OCI-LY1 (cell line): ENCODE data around the gene RFX1.

ENCODE experiments used
- H2AFZ ChIP-seq: fragments of 200-600 bp; sonication (generic), shearing (Covaris generic); 2 replicates; pipeline ENCODE4 v1.6.0; 2014; ENCODE audit warnings: antibody characterized with exemption, mild to moderate bottlenecking, low read length
- H3F3A ChIP-seq: fragments of 200-600 bp; sonication (generic), shearing (Covaris generic); 2 replicates; pipeline ENCODE4 v1.6.0; 2014; ENCODE audit warnings: mild to moderate bottlenecking, antibody characterized with exemption, low read length, moderate library complexity; ENCODE audit not compliant: insufficient read depth
- H3K27ac ChIP-seq: fragments of 200-600 bp; sonication (generic); 2 replicates; pipeline ENCODE4 v1.5.1; 2014; ENCODE audit warnings: low read length, mixed run types, mild to moderate bottlenecking, low read depth; ENCODE audit not compliant: poor library complexity, severe bottlenecking
- H3K27me3 ChIP-seq: fragments of 200-600 bp; sonication (generic); 2 replicates; pipeline ENCODE4 v1.6.0; 2014; ENCODE audit warnings: antibody characterized with exemption, mild to moderate bottlenecking, low read length, moderate library complexity; ENCODE audit not compliant: insufficient read depth
- H3K36me3 ChIP-seq: fragments of 200-600 bp; sonication (generic); 2 replicates; pipeline ENCODE4 v1.6.1; 2014; ENCODE audit warnings: mild to moderate bottlenecking, antibody characterized with exemption, low read length, moderate library complexity, mixed read lengths; ENCODE audit not compliant: insufficient read depth
- H3K4me1 ChIP-seq: fragments of 200-600 bp; sonication (generic); 2 replicates; pipeline ENCODE4 v1.5.1; 2014; ENCODE audit warnings: mild to moderate bottlenecking, low read length, moderate library complexity; ENCODE audit not compliant: insufficient read depth, severe bottlenecking
- H3K4me2 ChIP-seq: fragments of 200-600 bp; sonication (generic), shearing (Covaris generic); 2 replicates; pipeline ENCODE4 v1.6.1; 2014; ENCODE audit warnings: low read length
- H3K4me3 ChIP-seq: fragments of 200-600 bp; sonication (generic); 2 replicates; pipeline ENCODE4 v1.5.1; 2014; ENCODE audit warnings: low read length, low read depth, mild to moderate bottlenecking, mixed read lengths; ENCODE audit not compliant: poor library complexity, severe bottlenecking
- H3K79me2 ChIP-seq: fragments of 200-600 bp; shearing (Covaris generic); 2 replicates; pipeline ENCODE4 v1.6.1; 2016; ENCODE audit warnings: mixed run types, low read length, mixed read lengths; ENCODE audit not compliant: insufficient read depth
- H3K9ac ChIP-seq: fragments of 200-600 bp; sonication (generic), shearing (Covaris generic); 2 replicates; pipeline ENCODE4 v1.6.1; 2014; ENCODE audit warnings: mild to moderate bottlenecking, low read length, mixed read lengths
- H3K9me2 ChIP-seq: fragments of 200-600 bp; sonication (generic), shearing (Covaris generic); 2 replicates; pipeline ENCODE4 v1.6.1; 2014; ENCODE audit warnings: low read depth, mild to moderate bottlenecking, low read length, mixed read lengths
- H3K9me3 ChIP-seq: fragments of 200-600 bp; shearing (Covaris generic); 2 replicates; pipeline ENCODE4 v1.6.1; 2014; ENCODE audit warnings: low read length, mixed read lengths
- H4K20me1 ChIP-seq: fragments of 200-600 bp; sonication (generic), shearing (Covaris generic); 2 replicates; pipeline ENCODE4 v1.6.0; 2016; ENCODE audit warnings: mild to moderate bottlenecking, low read length; ENCODE audit not compliant: insufficient read depth
- EZH2 ChIP-seq: fragments of 200-600 bp; sonication (generic), shearing (Covaris generic); IDR thresholded peaks from 2 replicates; pipeline ENCODE4 v1.8.0; 2017; ENCODE audit warnings: borderline replicate concordance, mixed run types, mild to moderate bottlenecking, antibody characterized with exemption, low read length, moderate library complexity, mixed read lengths
- TF ChIP-seq, protein P1 (sequence below): fragments of 200-600 bp; sonication (generic), shearing (Covaris generic); IDR thresholded peaks from 2 replicates; pipeline ENCODE4 v1.5.1; 2017; ENCODE audit warnings: mild to moderate bottlenecking, antibody characterized with exemption, low read length, moderate library complexity, mixed read lengths

RFX1 gene

DNA sequence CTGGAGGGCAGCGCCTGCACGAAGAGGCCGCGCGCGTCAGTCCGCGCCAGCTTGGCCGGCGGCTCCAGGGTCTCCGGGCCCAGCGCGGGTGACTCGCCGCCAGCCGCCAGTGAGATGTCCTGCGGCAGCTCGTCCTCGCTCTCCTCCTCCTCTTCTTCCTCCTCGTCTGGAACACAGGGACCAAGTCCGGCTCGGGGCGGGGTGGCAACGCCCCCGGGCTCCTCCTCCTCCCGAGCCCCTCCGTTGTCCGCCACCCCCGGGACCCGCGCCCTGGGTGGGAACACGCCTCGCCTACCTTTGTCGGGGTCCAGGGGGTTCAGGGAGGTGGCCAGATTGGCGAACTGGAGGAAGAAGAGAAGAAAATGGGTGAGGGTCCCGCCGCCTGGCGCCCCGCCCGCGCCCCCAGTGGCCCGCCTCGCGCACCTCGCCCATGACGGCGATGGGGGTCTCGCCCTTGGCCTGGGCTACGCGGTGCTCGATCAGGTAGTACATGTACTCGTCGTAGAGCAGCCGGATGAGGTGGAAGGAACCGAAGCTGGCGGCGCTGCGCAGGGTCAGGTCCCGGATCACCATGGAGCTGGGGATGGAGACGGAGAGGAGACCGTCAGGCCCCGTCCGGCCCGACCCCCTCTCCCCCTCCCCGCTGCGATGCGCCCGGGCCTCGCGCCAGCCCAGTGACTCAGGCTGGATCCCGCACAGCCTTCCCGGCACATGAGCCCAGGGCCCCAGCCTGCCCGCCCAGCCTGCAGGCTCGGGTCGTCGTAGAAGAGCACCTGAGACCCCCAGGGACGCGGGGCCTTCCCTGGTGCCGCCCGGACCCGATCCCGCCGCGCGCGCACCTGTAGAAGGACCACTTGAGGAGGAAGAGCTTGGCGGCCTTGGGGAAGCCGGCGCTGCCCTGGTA lies 43.2 kb downstream of the RFX1 start:
- no peak overlapping the region for H3K4me2 ChIP-seq
- no peak overlapping the region for H3K4me3 ChIP-seq
- TF ChIP-seq EZH2 = no peak
- TF ChIP-seq, protein P1, sequence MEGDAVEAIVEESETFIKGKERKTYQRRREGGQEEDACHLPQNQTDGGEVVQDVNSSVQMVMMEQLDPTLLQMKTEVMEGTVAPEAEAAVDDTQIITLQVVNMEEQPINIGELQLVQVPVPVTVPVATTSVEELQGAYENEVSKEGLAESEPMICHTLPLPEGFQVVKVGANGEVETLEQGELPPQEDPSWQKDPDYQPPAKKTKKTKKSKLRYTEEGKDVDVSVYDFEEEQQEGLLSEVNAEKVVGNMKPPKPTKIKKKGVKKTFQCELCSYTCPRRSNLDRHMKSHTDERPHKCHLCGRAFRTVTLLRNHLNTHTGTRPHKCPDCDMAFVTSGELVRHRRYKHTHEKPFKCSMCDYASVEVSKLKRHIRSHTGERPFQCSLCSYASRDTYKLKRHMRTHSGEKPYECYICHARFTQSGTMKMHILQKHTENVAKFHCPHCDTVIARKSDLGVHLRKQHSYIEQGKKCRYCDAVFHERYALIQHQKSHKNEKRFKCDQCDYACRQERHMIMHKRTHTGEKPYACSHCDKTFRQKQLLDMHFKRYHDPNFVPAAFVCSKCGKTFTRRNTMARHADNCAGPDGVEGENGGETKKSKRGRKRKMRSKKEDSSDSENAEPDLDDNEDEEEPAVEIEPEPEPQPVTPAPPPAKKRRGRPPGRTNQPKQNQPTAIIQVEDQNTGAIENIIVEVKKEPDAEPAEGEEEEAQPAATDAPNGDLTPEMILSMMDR = no peak
- no peak overlapping the region for H3K9ac ChIP-seq
- H3K27ac ChIP-seq = no peak overlapping the region
- H3K4me1 ChIP-seq = peaks cover 4% of the 10 kb centered on the region
- peaks cover 37% of the 10 kb centered on the region for H3K36me3 ChIP-seq
- no peaks in the 10 kb centered on the region for H3F3A ChIP-seq
- H3K9me2 ChIP-seq = no peaks in the 10 kb centered on the region
- no peaks in the 10 kb centered on the region for H3K27me3 ChIP-seq
- no peaks in the 10 kb centered on the region for H3K79me2 ChIP-seq
- no peaks in the 10 kb centered on the region for H3K9me3 ChIP-seq
- H2AFZ ChIP-seq = no peak overlapping the region
- no peaks in the 10 kb centered on the region for H4K20me1 ChIP-seq

DNA sequence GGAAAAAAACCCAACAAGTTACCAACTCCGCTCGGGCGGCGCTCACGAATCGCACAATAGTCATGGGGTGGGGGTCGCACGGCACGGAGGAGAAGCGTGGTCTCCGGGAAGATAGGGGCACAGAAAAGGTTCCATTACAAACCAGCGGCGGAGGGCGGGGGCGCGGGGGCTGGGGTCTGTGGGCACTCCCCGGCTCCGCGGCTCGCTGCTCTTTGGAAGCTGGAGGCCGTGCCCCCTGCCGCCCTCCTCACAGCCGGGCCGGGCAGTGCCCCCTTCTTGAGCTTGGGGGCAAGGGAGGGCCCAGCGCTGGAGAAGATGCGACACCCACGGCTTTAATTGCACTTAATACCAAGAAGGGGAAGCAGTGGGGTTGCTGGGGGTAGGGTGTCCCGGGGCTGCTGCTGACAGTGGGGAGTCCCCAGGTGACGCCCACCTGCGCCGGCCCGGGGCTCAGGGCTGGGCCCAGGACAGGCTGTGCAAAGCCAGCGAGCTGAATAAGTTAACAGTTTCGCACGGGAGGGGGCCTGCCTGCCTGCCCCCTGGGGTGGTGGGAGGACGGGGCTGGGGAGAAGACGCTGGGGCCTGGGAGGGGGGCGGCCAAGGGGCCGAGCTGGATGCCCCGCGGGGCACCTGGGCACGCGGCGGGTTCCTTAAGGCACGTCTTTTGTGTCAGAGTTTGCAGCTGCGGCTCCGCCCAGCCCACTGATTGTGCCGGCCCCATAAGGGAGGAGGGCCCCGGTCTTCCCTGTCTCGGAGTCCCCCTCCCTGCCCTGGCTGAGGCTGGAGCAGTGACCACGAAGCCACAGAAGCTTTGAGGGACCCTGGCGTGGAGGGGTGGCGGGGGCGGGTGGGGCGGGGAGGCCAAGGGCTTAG lies 44.1 kb downstream of the RFX1 start:
- H3K4me2 ChIP-seq = no peak overlapping the region
- TF ChIP-seq, protein P1 = no peak
- TF ChIP-seq EZH2 = no peak
- peaks cover 4% of the 10 kb centered on the region for H3K4me1 ChIP-seq
- no peaks in the 10 kb centered on the region for H4K20me1 ChIP-seq
- H3K36me3 ChIP-seq = peaks cover 44% of the 10 kb centered on the region
- H3F3A ChIP-seq = no peaks in the 10 kb centered on the region
- H3K9ac ChIP-seq = no peak overlapping the region
- H3K79me2 ChIP-seq = no peaks in the 10 kb centered on the region
- no peak overlapping the region for H3K27ac ChIP-seq
- H3K9me2 ChIP-seq = no peaks in the 10 kb centered on the region
- no peaks in the 10 kb centered on the region for H3K9me3 ChIP-seq
- no peaks in the 10 kb centered on the region for H3K27me3 ChIP-seq
- no peak overlapping the region for H2AFZ ChIP-seq
- H3K4me3 ChIP-seq = no peak overlapping the region

DNA sequence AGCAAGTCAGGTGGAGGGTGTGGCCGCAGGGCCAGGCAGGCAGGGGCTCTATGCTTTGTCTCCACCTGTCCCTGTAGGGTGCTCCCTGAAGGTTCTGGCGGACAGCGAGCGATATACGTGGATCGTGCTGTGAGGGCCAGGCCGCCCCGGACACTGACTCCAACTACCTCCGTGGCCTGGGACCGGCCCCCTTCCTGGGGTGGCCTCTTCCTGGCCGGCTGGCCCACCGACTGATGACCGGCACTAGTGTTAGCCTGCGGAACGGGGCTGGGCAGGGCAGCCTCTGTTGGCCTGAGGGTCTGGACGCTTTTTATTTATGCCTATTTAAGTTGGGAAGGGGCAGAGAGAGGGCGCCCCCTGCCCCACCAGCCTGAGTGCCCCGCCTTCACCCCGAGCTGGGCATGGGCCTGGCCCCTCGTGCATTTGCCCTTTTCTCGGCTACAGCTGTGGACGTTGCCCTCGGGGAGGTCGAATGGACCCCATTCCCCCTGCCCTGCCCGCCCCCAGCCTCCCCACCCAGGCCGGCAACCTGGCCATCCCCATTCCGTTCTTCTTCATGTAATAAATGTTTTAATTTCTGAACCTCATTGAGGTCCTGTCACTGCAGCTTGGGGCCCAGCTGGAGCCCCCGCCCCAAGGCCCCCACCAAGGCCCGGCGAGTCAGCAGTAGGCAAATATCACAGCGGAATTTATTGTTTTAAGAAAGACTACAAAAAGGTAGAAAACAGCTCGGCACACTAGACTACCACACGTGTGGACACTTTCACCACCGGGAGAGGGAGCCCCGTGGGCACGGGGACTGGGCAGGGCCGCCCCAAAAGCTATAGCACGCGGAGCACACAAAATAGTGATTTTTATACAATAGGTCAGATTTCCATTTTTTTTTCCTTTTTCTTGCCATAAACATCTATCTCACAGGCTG lies 45.0 kb downstream of the RFX1 start:
- peaks cover 53% of the 10 kb centered on the region for H3K36me3 ChIP-seq
- H3K4me2 ChIP-seq = no peak overlapping the region
- no peak overlapping the region for H3K9ac ChIP-seq
- TF ChIP-seq EZH2 = no peak
- TF ChIP-seq, protein P1 = no peak
- H3K4me3 ChIP-seq = no peak overlapping the region
- H3K4me1 ChIP-seq = peaks cover 4% of the 10 kb centered on the region
- no peak overlapping the region for H2AFZ ChIP-seq
- no peaks in the 10 kb centered on the region for H3K9me3 ChIP-seq
- no peaks in the 10 kb centered on the region for H3K27me3 ChIP-seq
- H3F3A ChIP-seq = no peaks in the 10 kb centered on the region
- no peaks in the 10 kb centered on the region for H3K79me2 ChIP-seq
- H4K20me1 ChIP-seq = no peaks in the 10 kb centered on the region
- no peaks in the 10 kb centered on the region for H3K9me2 ChIP-seq
- no peak overlapping the region for H3K27ac ChIP-seq
